K562 (cell line): Measurements from ENCODE around the gene ATXN7. TPM values are rescaled to one million over a fixed set of nuclear protein-coding genes. Genes with fewer than 3 reads are reported as not detected.
A peak's percentile ranks its signal among the peaks of the same experiment; 100 is the strongest.

Source experiments
- ATAC-seq: fragments of 200-7000 bp; cut with Tn5 transposase; 3 replicates; pipeline ENCODE4 v1.9.1; 2020; ENCODE audit warnings: moderate library complexity
- BruUV-seq: library from RNA; stranded (reverse); fragments of 400-500 nt; replicated peaks from 2 replicates; lab custom pipeline; 2021; lab: Mats Ljungman, UMichigan
- CTCF ChIA-PET: fragments of 300-600 bp; formaldehyde crosslinking; extraction: SDS; loops from one replicate; lab custom pipeline; 2021; ENCODE audit warnings: low intra/inter-chr PET ratio; lab: Yijun Ruan, JAX
- POLR2A ChIA-PET: fragments of 300-600, 350-650 bp; sonication (Branson Sonifier 250); formaldehyde crosslinking; extraction: SDS; loops from one replicate; lab custom pipeline; 2021; ENCODE audit warnings: antibody characterized with exemption, inconsistent platforms; lab: Yijun Ruan, JAX
- DNase-seq, 4 experiments: peaks; one replicate each; pipeline versions ENCODE4 v3.0.0 to v3.0.0-alpha.2; 2011 to 2018; ENCODE audit warnings: low spot score in 3 of 4, mixed read lengths in 3 of 4; ENCODE audit errors: extremely low read depth in 1 of 4
- FAIRE-seq: peaks from 2 replicates; lab custom pipeline; 2011; peaks lifted over from hg19 to GRCh38; lab: Jason Lieb, UNC
- H2AFZ ChIP-seq: 2 replicates; pipeline ENCODE4 v1.6.0; 2011; ENCODE audit warnings: low read depth, low read length, control low read depth, inconsistent platforms
- H3K27ac ChIP-seq: fragments of 200-600 bp; 3 replicates; pipeline ENCODE4 v1.8.0; 2011; ENCODE audit warnings: low read depth, mild to moderate bottlenecking, control low read depth, inconsistent platforms, low read length, moderate library complexity, mixed read lengths; ENCODE audit errors: extremely low read depth
- H3K27me3 ChIP-seq, 2 experiments: fragments of 300-600 bp in 1 of 2; 2 replicates in 1 of 2; 3 replicates in 1 of 2; pipeline versions ENCODE4 v1.6.0 to v1.8.0; 2011; ENCODE audit warnings: inconsistent platforms in 2 of 2, low read length in 2 of 2, mild to moderate bottlenecking in 1 of 2, mixed read lengths in 1 of 2, moderate library complexity in 1 of 2; ENCODE audit not compliant: control insufficient read depth in 2 of 2, insufficient read depth in 2 of 2
- H3K36me3 ChIP-seq: fragments of 300-600 bp; 3 replicates; pipeline ENCODE4 v1.8.0; 2011; ENCODE audit warnings: mild to moderate bottlenecking, low read length, inconsistent platforms; ENCODE audit not compliant: control insufficient read depth, insufficient read depth
- H3K4me1 ChIP-seq, 2 experiments: fragments of 200-600 bp in 1 of 2; replicated peaks in 1 of 2; 2 replicates in 1 of 2; 3 replicates in 1 of 2; pipeline versions ENCODE4 v1.5.1 to v1.8.0; 2011; ENCODE audit warnings: inconsistent platforms in 2 of 2, low read length in 2 of 2, mild to moderate bottlenecking in 1 of 2, mixed read lengths in 1 of 2, moderate library complexity in 1 of 2; ENCODE audit not compliant: control insufficient read depth in 2 of 2, insufficient read depth in 2 of 2
- H3K4me2 ChIP-seq: 2 replicates; pipeline ENCODE4 v1.6.1; 2011; ENCODE audit warnings: low read length, control low read depth, inconsistent platforms, mixed read lengths; ENCODE audit not compliant: insufficient read depth
- H3K4me3 ChIP-seq: fragments of 200-600 bp; sonication (generic), shearing (Covaris generic); 2 replicates; pipeline ENCODE4 v1.5.1; 2016; ENCODE audit warnings: control low read depth, inconsistent platforms
- H3K79me2 ChIP-seq: fragments of 200-600 bp; 3 replicates; pipeline ENCODE4 v1.8.0; 2011; ENCODE audit warnings: low read length, inconsistent platforms; ENCODE audit not compliant: control insufficient read depth, insufficient read depth
- H3K9ac ChIP-seq, 2 experiments: 2 replicates each; pipeline versions ENCODE4 v1.6.0 to v1.6.1; 2011; ENCODE audit warnings: low read depth in 2 of 2, low read length in 2 of 2, control low read depth in 1 of 2, inconsistent platforms in 1 of 2, mild to moderate bottlenecking in 1 of 2, mixed read lengths in 1 of 2; ENCODE audit not compliant: insufficient read depth in 1 of 2
- H3K9me1 ChIP-seq: one replicate; pipeline ENCODE4 v1.6.0; 2011; ENCODE audit warnings: inconsistent platforms, mild to moderate bottlenecking, low read length, moderate library complexity; ENCODE audit not compliant: control insufficient read depth, insufficient read depth
- H3K9me3 ChIP-seq: replicated peaks from 2 replicates; pipeline ENCODE4 v1.5.1; 2011; ENCODE audit warnings: low read depth, low read length, inconsistent platforms; ENCODE audit not compliant: control insufficient read depth, insufficient read depth
- H4K20me1 ChIP-seq: replicated peaks from 2 replicates; pipeline ENCODE4 v1.6.1; 2011; ENCODE audit warnings: low read length, inconsistent platforms, mixed read lengths; ENCODE audit not compliant: control insufficient read depth, insufficient read depth
- RBFOX2 ChIP-seq: fragments of 200-400 bp; formaldehyde crosslinking; IDR thresholded peaks from 2 replicates; pipeline ENCODE4 v1.6.1; 2017; ENCODE audit warnings: low read depth, mild to moderate bottlenecking, low read length, moderate library complexity
- SREBF2 ChIP-seq: sonication (generic); formaldehyde crosslinking; IDR thresholded peaks from 2 replicates; pipeline ENCODE4 v1.4.0; 2020; ENCODE audit warnings: mild to moderate bottlenecking, missing genetic modification reagents
- TAL1 ChIP-seq: fragments of 450-650 bp; IDR thresholded peaks from 2 replicates; pipeline ENCODE4 v1.6.1; 2016; ENCODE audit warnings: mild to moderate bottlenecking
- ZBTB11 ChIP-seq, 3 experiments: fragments of 200-800 bp in 1 of 3; fragments of 250-450 bp in 1 of 3; fragments of 450-650 bp in 1 of 3; sonication (Bioruptor Pico) in 1 of 3; sonication (Bioruptor generic) in 1 of 3; formaldehyde crosslinking in 1 of 3; IDR thresholded peaks; 2 replicates each; pipeline versions ENCODE4 v1.6.1 to v1.8.0; 2016 to 2022; ENCODE audit warnings: mild to moderate bottlenecking in 2 of 3, missing genetic modification characterization in 2 of 3, missing compliant biosample characterization in 1 of 3, moderate library complexity in 1 of 3
- ZKSCAN3 ChIP-seq: fragments of 250-450 bp; sonication (Bioruptor Pico); IDR thresholded peaks from 2 replicates; pipeline ENCODE4 v1.4.0; 2020
- ZNF764 ChIP-seq: fragments of 250-450 bp; sonication (Bioruptor Pico); IDR thresholded peaks from 2 replicates; pipeline ENCODE4 v1.4.0; 2020; ENCODE audit warnings: low read depth, mild to moderate bottlenecking, moderate library complexity
- WGBS: fragments of 100-300 bp; shearing (Covaris generic); methylation state at CpG from one replicate; pipeline ENCODE4 v1.1.6; 2016; ENCODE audit warnings: low coverage, mixed read lengths; ENCODE audit not compliant: insufficient coverage; ENCODE audit errors: missing lambda C conversion rate; 5-methylcytosine and 5-hydroxymethylcytosine counted together
- in situ Hi-C: fragments of 300-500 bp; cut with MboI; formaldehyde crosslinking; loops from 4 replicates; pipeline ENCODE4 v1.15.0; 2018; ENCODE audit warnings: inconsistent platforms, mixed read lengths
- intact Hi-C: fragments of 100-400 bp; cut with micrococcal nuclease; formaldehyde crosslinking; loops from 2 replicates; pipeline ENCODE4 v1.14.2; 2022
- polyA plus RNA-seq, 8 experiments: library from polyadenylated mRNA; depleted of rRNA in 4 of 8; stranded (reverse) in 5 of 8; unstranded in 3 of 8; fragments of >200 nt; fragmentation: Nextera tagmentation in 2 of 8; fragmentation: Illumina TruSeq in 1 of 8; extraction: Ambion mirVana in 2 of 8; extraction: Trizol in 1 of 8; gene quantifications; 2 replicates each; pipeline versions ENCODE4 v1.2.1 to v1.2.3, GENCODE V29; 2011 to 2014; ENCODE audit warnings: inconsistent platforms in 1 of 8, missing spikeins in 1 of 8
- total RNA-seq, 7 experiments: library from RNA; depleted of rRNA in 6 of 7; stranded (reverse); fragments of >200 nt in 6 of 7; fragmentation: Illumina TruSeq in 2 of 7; extraction: Trizol in 2 of 7; gene quantifications; 2 replicates each; pipeline versions ENCODE4 v1.2.1 to v1.2.3, GENCODE V29; 2011 to 2021; ENCODE audit warnings: low replicate concordance in 1 of 7

ATXN7 gene
- total and polyA plus RNA-seq, 9 of the 15 experiments (the other 6 are each of a cell fraction or from before 2014, with no cell fraction given), result 0.41 to 9.2 (median 6.7) TPM

DNA sequence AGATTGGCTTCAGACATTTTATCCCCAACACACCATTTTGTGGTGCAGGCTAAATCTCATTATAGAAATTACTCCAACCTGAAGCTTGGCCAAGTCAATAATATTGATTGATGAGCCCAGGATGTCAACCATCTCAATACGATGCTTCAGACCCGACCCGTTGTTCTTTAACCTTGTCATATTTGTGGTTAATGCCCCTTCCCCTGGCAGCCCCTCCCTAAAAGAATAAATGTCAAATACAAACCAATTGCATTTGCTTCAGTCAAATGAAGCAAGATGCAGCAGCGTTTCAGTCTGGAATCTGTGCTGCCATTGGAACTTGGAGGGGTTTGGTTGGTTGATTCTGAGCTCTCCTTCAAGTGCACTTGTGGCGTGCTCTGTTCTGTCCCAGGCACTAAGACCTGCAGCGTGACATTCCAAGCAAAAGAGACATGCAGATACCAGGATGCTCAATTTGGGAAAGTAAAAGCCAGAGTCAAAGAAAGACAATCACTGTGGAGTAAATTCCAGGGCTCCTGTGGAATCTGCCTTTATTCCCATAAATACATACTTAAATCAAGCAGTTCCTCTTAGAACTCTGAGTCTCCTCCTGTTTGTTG lies 183.4 kb downstream of the ATXN7 start:
- Histone ChIP-seq H3K4me3 (no peak overlapping the region), H4K20me1 (no peaks in the 10 kb centered on the region), H3K4me2 (no peak overlapping the region), H3K9me1 (no peaks in the 10 kb centered on the region), H3K4me1 (no peaks in the 10 kb centered on the region; a peak in 1 of 5 replicates), H3K27ac (no peak overlapping the region), H3K79me2 (no peaks in the 10 kb centered on the region), H3K9me3 (no peaks in the 10 kb centered on the region), H3K9ac (no peak overlapping the region), H3K27me3 (no peaks in the 10 kb centered on the region; a peak in 1 of 5 replicates), H2AFZ (no peak overlapping the region), H3K36me3 (no peaks in the 10 kb centered on the region)
- in situ Hi-C loops (no loop called here), intact Hi-C loops (no loop called here)
- TF ChIP-seq SREBF2 (CRISPR knock-in tag), result no peak
- TF ChIP-seq ZKSCAN3 (CRISPR knock-in tag), result no peak
- no peak for TF ChIP-seq ZNF764 (CRISPR knock-in tag)
- peak in 1 of 3 experiments; percentile 77; a peak in 2 of 6 replicates for TF ChIP-seq ZBTB11 (CRISPR knock-in tag; IDR thresholded peaks at IDR 0.05)
- no peak for TF ChIP-seq RBFOX2
- TF ChIP-seq TAL1, result no peak
- no peak for ATAC-seq
- ChIA-PET CTCF (no interaction called here), POLR2A (no interaction called here)
- BruUV-seq, result no TSS peak
- no peak for DNase-seq
- WGBS, result 1% methylated on average over 6 of the region's 6 CpGs
- FAIRE-seq, result no peak
